ENCODE measurements around the gene HHIP.

The HHIP gene

DNA sequence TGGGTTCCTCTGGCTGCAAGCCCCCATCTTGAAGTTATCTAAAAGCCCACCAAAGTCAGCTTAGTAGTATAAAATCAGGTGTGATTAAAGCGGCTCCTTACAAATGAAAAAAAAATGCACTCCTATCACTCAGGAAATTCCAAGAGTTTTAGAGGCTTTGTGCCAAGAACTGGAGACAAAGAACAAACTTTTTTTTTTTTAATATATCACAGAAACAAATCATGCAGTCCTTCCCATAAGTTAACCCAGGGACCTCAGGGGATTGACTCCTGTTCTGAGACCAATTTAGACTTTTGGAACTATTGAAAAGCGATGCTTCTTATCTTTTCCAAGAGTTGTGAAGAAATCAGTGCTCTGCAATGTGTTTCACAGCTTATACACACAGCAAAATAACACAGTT lies 53.6 kb downstream of the HHIP start:
- H3K4me1 ChIP-seq (ENCODE audit: insufficient read depth, poor library complexity, severe bottlenecking): peaks cover 15% of the 10 kb centered on the region
- H3K9me3 ChIP-seq (ENCODE audit: severe bottlenecking): no peaks in the 10 kb centered on the region
- H3K27me3 ChIP-seq (ENCODE audit: insufficient read depth, poor library complexity, severe bottlenecking): no peaks in the 10 kb centered on the region
- DNase-seq (ENCODE audit: low spot score) (no peak), ATAC-seq (ENCODE audit: low read depth) (peak; percentile 40)
- H3K36me3 ChIP-seq (ENCODE audit: low read depth): no peaks in the 10 kb centered on the region
- H3K27ac ChIP-seq (ENCODE audit: poor library complexity, severe bottlenecking): peak overlapping the region; percentile 16
- no peak overlapping the region for H3K4me3 ChIP-seq (ENCODE audit: severe bottlenecking)
- TF ChIP-seq, protein P1, sequence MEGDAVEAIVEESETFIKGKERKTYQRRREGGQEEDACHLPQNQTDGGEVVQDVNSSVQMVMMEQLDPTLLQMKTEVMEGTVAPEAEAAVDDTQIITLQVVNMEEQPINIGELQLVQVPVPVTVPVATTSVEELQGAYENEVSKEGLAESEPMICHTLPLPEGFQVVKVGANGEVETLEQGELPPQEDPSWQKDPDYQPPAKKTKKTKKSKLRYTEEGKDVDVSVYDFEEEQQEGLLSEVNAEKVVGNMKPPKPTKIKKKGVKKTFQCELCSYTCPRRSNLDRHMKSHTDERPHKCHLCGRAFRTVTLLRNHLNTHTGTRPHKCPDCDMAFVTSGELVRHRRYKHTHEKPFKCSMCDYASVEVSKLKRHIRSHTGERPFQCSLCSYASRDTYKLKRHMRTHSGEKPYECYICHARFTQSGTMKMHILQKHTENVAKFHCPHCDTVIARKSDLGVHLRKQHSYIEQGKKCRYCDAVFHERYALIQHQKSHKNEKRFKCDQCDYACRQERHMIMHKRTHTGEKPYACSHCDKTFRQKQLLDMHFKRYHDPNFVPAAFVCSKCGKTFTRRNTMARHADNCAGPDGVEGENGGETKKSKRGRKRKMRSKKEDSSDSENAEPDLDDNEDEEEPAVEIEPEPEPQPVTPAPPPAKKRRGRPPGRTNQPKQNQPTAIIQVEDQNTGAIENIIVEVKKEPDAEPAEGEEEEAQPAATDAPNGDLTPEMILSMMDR (IDR thresholded peaks at IDR 0.05; ENCODE audit: poor library complexity, severe bottlenecking): no peak

DNA sequence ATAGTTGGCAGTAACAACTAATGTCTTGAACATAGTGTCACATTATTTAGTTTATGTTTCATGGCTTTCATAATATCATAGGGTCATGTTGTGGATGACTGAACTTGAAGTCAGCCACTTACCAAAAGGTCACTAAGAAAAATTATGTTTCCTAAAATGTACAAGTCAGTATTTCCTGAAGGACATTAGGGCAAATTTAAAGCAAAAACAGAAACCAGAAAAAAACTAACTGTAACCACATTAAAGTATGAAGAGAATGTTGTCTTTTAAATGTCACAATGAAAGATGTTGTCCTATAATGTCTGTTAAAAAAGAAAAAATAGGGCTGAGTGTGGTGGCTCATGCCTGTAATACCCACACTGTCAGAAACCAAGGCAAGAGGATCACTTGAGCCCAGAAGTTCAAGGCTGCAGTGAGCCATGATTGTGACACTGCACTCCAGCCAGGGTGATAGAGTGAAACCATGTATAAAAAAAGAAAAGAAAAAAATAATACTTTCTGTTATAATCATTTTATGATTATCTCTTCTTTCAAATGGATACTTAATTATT lies 55.8 kb downstream of the HHIP start:
- TF ChIP-seq, protein P1 (IDR thresholded peaks at IDR 0.05; ENCODE audit: poor library complexity, severe bottlenecking): no peak
- Histone ChIP-seq H3K4me3 (ENCODE audit: severe bottlenecking) (no peak overlapping the region), H3K27ac (ENCODE audit: poor library complexity, severe bottlenecking) (no peak overlapping the region), H3K27me3 (ENCODE audit: insufficient read depth, poor library complexity, severe bottlenecking) (no peaks in the 10 kb centered on the region), H3K9me3 (ENCODE audit: severe bottlenecking) (no peaks in the 10 kb centered on the region), H3K36me3 (ENCODE audit: low read depth) (no peaks in the 10 kb centered on the region), H3K4me1 (ENCODE audit: insufficient read depth, poor library complexity, severe bottlenecking) (peaks cover 15% of the 10 kb centered on the region)
- ATAC-seq (ENCODE audit: low read depth) (no peak), DNase-seq (ENCODE audit: low spot score) (no peak)

DNA sequence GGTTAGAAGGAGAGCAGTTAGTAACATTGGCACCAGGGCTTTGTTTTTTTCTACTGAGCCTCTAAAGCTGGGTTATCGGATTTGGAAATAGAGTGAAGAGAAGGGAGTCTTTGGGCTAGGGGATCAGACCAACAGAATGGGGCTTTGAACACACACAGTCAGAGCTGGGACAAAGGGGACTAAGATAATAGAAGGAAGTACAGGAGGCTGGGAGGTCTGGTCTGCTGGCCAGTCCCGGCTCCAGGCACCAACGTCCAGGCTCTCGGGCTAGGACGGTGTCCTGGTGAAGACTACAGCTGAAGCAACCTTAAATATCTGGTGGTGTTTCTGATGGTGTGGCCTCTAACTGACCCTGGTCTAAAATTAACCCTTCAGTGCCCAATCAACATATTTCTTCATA lies 57.5 kb downstream of the HHIP start:
- no peaks in the 10 kb centered on the region for H3K36me3 ChIP-seq (ENCODE audit: low read depth)
- no peak for DNase-seq (ENCODE audit: low spot score)
- TF ChIP-seq, protein P1 (IDR thresholded peaks at IDR 0.05; ENCODE audit: poor library complexity, severe bottlenecking): no peak

DNA sequence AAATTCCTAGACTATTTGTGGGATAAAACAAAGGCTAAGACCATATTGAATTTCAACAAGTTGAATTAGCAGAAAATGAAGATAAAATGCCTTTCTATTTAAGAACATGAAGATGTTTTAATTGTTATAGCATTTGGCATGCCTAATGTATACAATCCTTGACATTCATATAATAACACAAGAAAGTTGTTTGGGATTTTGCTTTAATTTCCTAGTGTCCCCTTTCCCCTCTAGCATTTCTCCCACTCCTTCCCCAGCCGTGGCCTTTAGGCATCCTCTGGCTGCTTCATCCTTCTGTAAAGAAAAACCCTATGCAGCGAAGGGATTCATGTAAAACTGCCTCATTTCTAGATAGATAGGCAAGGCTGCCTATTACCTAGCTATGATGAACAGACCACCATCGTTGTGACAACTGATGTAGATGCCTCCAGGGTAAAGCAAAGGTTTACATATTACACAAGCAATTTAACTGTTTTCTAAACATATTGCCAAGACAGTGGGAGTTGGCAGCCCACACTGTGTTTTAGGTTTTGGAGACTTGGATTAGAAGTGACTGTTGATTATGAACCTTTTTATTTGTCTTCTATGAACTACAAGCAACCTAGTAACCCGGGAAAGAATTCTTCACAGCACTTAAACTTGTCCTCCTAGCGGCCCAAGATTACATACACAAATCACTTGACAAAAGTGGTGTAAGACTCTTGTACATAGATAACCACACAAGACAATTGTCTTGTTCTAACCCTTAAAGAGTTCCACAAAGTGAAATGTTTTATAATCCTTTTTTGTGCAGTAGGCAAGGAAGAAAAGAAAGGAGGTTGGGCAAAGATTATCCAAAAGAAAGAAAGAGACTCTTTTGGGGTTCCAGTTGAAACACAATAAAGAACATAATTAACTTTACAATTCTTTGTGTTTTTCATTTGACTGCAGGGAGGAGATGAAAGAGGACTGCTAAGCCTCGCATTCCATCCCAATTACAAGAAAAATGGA lies 59.9 kb downstream of the HHIP start:
- peaks cover 16% of the 10 kb centered on the region for H3K4me1 ChIP-seq (ENCODE audit: insufficient read depth, poor library complexity, severe bottlenecking)
- TF ChIP-seq, protein P1 (IDR thresholded peaks at IDR 0.05; ENCODE audit: poor library complexity, severe bottlenecking): no peak
- no peaks in the 10 kb centered on the region for H3K36me3 ChIP-seq (ENCODE audit: low read depth)
- no peak for DNase-seq (ENCODE audit: low spot score)
- no peak overlapping the region for H3K27ac ChIP-seq (ENCODE audit: poor library complexity, severe bottlenecking)
- no peak overlapping the region for H3K4me3 ChIP-seq (ENCODE audit: severe bottlenecking)
- no peak for ATAC-seq (ENCODE audit: low read depth)
- no peaks in the 10 kb centered on the region for H3K9me3 ChIP-seq (ENCODE audit: severe bottlenecking)
- H3K27me3 ChIP-seq (ENCODE audit: insufficient read depth, poor library complexity, severe bottlenecking): no peaks in the 10 kb centered on the region

More for the DNA sequence above, 57.5 kb downstream of the HHIP start:
- Histone ChIP-seq H3K27me3 (ENCODE audit: insufficient read depth, poor library complexity, severe bottlenecking) (no peaks in the 10 kb centered on the region), H3K4me3 (ENCODE audit: severe bottlenecking) (no peak overlapping the region), H3K9me3 (ENCODE audit: severe bottlenecking) (no peaks in the 10 kb centered on the region), H3K4me1 (ENCODE audit: insufficient read depth, poor library complexity, severe bottlenecking) (peaks cover 15% of the 10 kb centered on the region), H3K27ac (ENCODE audit: poor library complexity, severe bottlenecking) (no peak overlapping the region)
- no peak for ATAC-seq (ENCODE audit: low read depth)

Data from RWPE2 (cell line).